ENCODE results near the gene TNFAIP8.

Gene TNFAIP8

DNA sequence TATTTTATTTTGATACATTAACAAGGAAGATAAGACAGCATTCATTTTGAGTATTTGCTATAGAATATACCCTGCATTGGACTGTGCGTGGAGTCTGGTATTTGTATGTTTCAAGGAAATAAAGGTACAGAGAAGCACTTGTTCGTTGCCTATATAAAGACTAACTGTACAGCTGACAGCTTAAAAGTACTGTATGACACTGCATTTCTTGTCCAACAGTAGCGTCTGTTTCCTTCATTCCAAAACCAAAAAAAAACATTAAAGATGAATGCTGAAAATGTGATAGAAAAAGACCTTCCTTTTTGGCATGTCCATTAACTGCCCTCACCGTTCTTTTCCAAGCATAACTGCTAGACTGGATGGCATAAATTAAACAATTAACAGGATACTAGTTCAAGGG lies 15.3 kb downstream of the TNFAIP8 start:
- DNase-seq, result no peak

GRCh38 chr5:119373449-119373858 lies 17.6 kb downstream of the TNFAIP8 start:
- DNase-seq, result no peak

- DNase-seq, result no peak
Observed at GRCh38 chr5:119374901-119375300, 19.1 kb downstream of the TNFAIP8 start.

GRCh38 chr5:119377066-119377465 lies 21.2 kb downstream of the TNFAIP8 start:
- no peak for DNase-seq

GRCh38 chr5:119378075-119378700 lies 22.4 kb downstream of the TNFAIP8 start:
- no peak for DNase-seq

DNA sequence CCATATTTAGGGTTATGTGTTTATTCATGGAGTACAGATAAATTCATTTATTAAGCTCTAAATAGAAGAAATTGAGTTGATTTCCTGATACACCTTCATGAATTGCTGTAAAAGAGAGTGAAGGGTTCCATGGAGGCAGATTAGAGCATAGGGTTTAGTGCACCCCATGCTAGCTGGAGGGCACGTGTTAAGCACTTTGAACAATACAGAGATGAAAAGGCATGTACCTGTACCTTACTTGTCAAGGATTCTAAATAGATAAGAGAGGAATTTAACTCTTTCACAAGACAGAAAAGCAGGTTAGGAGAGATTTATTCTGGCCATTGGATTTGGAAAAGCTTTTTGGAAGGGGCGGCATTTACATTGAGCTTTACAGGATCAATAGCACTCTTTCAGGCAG lies 23.3 kb downstream of the TNFAIP8 start:
- no peak for DNase-seq

DNA sequence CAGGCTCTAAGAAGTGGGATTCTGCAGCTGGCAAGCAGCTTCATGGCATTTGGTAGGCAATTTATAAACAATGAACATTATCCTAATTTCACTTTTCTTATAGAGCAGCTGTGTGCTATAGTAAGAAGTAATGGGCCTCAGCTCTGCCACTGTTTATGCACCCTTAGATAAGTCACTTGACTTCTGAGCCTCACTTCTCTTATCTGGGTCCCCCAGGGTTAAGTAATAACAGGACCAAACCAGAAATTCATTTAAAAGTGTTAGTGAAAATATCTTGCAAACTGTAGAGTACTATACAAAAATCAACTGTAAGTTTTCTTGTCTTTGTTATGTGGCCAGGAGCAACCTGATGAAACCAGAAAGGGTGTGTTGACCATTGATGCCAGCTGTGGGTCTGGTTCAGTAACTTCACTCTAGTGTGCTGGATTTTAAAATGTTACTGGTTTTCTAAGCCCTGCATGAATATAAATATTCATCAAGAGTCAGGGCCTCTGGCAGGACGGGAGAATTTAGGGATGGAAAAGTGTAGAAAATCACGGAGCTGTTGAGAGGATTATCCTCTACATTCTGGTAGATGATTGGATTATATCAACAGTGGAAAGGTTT lies 24.2 kb downstream of the TNFAIP8 start:
- no peak for DNase-seq

DNA sequence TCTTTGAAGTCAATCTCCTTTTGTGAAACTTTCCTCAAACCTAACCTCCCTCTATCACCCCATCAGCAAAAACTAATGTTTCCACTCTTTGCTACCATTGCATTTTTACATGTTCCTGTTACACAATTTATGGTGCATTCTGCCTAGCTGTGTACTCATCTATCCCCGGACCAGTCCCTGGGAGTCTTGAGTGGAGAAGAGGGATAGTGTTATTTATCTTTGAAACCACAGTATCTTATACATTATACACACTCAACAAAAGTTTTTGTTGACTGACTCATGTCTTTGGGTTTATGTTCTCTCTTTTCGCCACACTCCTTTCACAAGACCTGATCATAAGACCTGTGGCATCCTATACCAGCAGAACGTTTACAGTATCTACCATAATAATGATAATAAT lies 26.4 kb downstream of the TNFAIP8 start:
- DNase-seq, result no peak

GRCh38 chr5:119383008-119383407 lies 27.2 kb downstream of the TNFAIP8 start:
- no peak for DNase-seq

- no peak for DNase-seq
Observed at GRCh38 chr5:119385136-119385535, 29.3 kb downstream of the TNFAIP8 start.

GRCh38 chr5:119385536-119386128 lies 29.8 kb downstream of the TNFAIP8 start:
- no peak for DNase-seq

DNA sequence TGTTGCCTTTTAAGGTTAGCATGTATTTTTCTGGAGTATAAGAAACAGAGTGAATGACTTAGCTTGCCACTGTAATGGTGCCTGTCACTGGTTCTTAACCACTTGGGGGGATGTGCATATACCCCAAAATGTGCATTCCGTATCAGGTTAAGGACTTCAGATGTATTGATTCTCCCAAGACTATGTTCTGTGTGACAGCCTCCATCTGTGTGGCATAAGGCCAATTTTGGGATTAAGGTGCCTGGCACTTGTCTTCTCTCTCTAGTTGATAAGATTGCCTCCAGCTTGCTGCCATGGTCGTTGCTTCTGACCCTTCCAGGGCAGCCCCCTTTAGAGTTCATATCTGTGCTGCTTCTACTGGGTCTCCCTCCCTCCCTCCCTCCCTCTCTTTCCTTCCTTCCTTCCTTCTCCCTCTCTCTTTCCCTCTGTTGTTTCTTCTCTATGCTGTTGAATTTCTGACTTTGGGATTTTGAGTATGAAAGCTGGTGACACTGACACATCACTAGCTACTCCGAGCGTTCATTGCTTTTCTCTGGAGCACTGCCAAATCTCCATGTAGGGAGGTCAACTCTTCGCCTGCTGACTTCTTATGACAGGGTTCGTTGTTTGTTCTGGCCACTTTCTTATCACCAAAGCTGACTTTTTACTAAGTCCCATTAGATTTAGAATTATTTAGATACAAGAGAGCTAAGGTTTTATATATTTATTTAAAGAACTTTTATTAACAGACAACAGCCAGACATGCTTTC lies 31.0 kb downstream of the TNFAIP8 start:
- no peak for DNase-seq

GRCh38 chr5:119387945-119388618 lies 32.3 kb downstream of the TNFAIP8 start:
- DNase-seq, result no peak

DNA sequence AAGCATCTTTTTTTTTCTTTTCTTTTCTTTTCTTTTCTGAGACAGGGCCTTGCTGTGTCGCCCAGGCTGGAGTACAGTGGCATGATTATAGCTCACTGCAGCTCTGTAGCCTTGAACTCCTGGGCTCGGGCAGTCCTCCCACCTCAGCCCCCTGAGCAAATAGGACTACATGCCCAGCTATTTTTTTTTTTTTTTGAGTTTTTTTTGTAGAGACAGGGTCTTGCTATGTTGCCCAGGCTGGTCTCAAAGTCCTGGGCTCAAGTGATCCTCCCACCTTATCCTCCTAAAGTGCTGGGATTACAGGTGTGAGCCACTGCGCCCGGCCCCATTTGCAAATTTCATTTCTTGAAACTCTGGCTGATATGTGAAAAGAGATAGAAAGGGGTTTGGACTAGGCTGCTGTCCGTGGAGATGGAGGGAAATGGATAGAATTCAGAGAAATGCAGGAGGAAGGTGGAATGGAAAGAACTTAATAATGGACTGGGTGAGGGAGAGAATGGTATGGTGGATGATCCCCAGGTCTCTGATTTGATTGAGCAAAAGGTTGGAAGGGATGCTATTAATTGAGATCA lies 32.9 kb downstream of the TNFAIP8 start:
- DNase-seq, result no peak

DNA sequence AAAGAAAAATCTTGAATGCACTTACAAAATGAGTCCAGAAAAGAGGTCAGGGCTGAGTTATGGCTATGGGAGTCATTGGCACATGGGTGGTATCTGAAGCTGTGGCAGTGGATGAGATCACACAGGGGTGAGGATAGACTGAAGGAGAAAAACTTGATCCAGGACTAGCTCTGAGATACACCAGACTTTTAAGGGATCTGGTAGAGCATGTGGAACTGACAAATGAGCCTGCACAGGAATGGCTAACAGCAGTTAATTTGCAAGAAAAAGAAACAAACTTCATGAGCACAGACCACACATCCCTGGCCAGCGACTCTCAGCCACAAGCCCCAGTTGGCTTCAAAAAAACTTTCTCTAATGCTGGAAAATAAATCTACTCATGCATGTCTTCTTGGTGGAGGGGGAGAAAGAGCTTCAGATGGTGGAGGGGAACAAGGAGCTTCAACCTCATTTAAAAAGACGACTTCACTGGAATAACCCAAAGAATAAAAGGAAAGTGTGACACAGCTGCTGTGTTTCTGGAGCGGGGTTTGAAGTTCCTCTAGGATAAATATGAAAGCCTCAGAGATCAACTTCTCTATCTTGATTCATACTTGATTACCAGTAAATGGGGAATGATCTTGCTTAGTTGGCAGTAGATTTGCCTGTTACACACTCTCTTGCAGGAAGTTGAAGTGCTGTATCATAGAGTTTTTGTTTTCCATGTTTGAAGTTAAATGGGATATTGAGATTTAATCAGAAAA lies 33.6 kb downstream of the TNFAIP8 start:
- no peak for DNase-seq

- DNase-seq, result no peak
Observed at GRCh38 chr5:119390404-119390803, 34.6 kb downstream of the TNFAIP8 start.

DNA sequence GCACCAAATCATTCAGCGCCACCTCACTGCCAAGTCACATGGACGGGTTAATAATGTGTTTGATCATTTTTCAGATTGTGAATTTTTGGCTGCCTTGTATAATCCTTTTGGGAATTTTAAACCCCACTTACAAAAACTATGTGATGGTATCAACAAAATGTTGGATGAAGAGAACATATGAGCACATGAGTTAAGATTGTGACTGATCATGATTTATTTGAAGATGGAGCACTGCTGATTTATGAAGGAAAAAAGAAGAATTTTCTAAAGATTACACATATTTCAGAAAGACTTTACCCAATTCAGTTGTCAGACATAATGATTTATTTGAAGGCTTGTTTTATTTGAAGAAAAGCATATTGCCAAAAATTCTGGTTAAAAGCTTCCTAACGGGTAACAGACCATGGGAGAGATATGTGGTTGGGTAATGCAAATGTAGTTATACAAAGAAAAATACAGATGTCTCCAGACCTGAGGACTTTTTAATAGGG lies 37.4 kb downstream of the TNFAIP8 start:
- no peak for DNase-seq

DNA sequence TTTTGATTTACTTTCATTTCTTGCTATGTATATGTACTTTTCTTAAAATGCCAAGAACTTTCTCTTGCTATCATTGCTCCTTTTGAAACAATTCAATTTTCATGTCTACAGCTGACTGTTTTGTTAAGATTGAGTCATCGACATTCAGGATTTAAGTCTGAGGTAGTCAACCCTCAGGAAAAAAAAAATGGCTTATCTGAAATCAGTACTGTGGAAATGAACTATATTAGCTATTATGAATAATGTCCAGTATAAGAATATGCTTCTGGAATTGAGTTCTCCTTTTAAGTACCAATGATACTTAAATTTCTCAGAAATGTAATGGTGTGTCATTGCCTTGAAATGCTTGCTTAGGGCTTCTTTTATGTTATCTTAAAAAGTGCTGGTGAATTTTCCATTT lies 37.9 kb downstream of the TNFAIP8 start:
- DNase-seq, result no peak

DNA sequence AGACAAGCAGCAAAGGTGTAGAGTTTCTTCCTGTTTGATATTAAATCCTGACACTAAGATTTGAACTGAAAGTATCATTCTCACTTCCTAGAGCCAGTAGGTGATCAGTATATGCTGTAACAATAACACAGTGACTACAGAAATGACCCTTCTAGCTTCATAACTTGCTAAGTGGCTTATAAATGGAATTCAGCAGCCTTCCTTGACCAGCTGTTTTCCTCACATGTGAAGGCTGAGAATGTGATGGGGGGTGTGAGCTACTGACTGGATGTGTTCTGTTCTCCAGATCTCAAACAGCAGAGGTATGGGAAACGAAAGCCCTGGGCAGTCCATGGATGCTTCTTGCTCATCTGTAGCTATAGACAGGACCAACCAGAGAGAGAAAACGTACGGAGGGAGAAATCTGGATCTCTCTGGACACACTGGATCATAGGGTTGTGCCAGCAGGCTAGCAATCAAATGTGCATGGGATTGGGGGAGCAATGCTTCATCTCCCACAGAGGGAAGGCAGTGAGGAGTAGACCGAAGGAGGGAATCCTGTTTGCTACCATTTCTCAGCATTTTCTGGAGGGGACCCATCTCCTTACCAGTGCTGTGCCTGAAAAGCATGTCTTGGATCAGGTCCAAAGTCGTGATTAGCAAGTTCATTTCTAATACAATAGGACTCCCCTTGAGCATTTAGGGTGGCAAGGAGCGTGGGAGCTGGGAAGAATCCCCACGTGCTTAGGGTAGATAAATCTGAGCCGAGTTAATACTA lies 39.4 kb downstream of the TNFAIP8 start:
- DNase-seq, result no peak

- no peak for DNase-seq
Observed at GRCh38 chr5:119396030-119396664, 40.3 kb downstream of the TNFAIP8 start.

Data from NCI-H524 treated with DMSO at 0.1 percent for 48 hours (cell line).